T-helper 17 cell (primary cell): ENCODE measurements around the gene CASTOR2. TPM values are rescaled to one million over a fixed set of nuclear protein-coding genes. Genes with fewer than 3 reads are reported as not detected.

Experiments used
- ATAC-seq: fragments of 150-1000 bp; cut with Tn5 transposase; 2 replicates; pipeline ENCODE4 v1.10.0; 2021; ENCODE audit warnings: mild to moderate bottlenecking, moderate library complexity
- DNase-seq, 3 donors: peaks; one replicate each; pipeline versions ENCODE4 v3.0.0 to v3.0.0-alpha.2; 2020 to 2021
- H3K9me3 ChIP-seq: one replicate; pipeline ENCODE4 v1.7.0; 2013; ENCODE audit warnings: low read length, mild to moderate bottlenecking; ENCODE audit not compliant: control insufficient read depth, poor library complexity, severe bottlenecking
- H3K27ac Mint-ChIP-seq: one replicate; pipeline ENCODE4 v1.8.0; 2022; ENCODE audit warnings: mild to moderate bottlenecking, moderate library complexity, mixed read lengths
- H3K27me3 Mint-ChIP-seq: one replicate; pipeline ENCODE4 v1.8.0; 2022; ENCODE audit warnings: mixed read lengths
- H3K36me3 Mint-ChIP-seq: one replicate; pipeline ENCODE4 v1.8.0; 2022; ENCODE audit warnings: low read depth, mixed read lengths
- H3K4me1 Mint-ChIP-seq: one replicate; pipeline ENCODE4 v1.8.0; 2022; ENCODE audit warnings: mild to moderate bottlenecking, mixed read lengths
- H3K4me3 Mint-ChIP-seq: one replicate; pipeline ENCODE4 v1.8.0; 2022; ENCODE audit warnings: mild to moderate bottlenecking, moderate library complexity, mixed read lengths
- total RNA-seq, 4 donors: library from RNA in 2 of 4; stranded (reverse) in 2 of 4; gene quantifications; one replicate each; pipeline ENCODE4 v1.2.3 and lab custom pipeline; 2022 to 2026

CASTOR2 gene
- total RNA-seq, 2 donors from 2014 or later = 5.5 to 7.0 TPM

DNA sequence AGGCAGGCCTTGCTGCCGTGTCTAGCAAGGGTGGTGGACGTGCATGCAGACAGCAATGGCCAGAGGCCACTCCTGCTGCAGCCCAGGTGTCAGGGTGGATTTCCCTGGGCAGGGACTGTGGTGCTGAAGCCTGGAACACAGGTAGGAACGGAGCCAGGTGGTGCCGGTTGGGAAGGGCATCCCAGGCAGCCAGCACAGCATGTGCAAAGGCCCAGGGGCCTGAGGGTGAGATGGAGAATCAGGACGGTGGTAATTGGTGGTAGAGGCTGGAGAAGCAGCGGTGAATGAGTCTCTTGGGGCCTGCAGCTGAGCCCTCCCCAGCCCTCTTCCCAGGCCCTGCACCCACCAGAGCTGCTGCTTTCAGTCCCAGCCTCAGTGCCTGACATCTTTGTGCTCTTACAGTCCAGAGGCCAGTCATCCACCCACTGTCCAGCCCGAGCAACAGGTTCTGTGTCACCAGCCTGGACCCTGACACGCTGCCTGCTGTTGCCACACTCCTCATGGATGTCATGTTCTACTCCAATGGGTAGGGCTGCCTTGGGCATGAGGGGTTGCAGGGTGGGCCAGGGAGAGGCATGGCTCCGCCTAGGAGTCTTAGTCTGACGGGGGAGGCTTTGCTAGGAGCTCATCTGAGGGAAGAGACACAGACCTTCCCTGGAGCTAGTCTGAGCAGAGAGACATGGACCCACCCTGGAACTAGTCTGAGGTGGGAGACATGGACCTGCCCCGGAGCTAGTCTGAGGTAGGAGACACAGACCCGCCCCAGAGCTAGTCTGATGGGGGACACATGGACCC, 54.3 kb downstream of the CASTOR2 start:
- no peaks in the 10 kb centered on the region for H3K9me3 ChIP-seq
- Mint-ChIP-seq H3K27me3 (no peaks in the 10 kb centered on the region), H3K4me1 (no peaks in the 10 kb centered on the region), H3K27ac (no peak overlapping the region), H3K36me3 (peaks cover 3% of the 10 kb centered on the region), H3K4me3 (no peak overlapping the region)
- ATAC-seq (no peak), DNase-seq (no peak)

- no peak overlapping the region for H3K27ac Mint-ChIP-seq
- no peaks in the 10 kb centered on the region for H3K4me1 Mint-ChIP-seq
- H3K36me3 Mint-ChIP-seq = peaks cover 3% of the 10 kb centered on the region
- H3K27me3 Mint-ChIP-seq = no peaks in the 10 kb centered on the region
- no peak overlapping the region for H3K4me3 Mint-ChIP-seq
- DNase-seq = no peak
- no peaks in the 10 kb centered on the region for H3K9me3 ChIP-seq
- no peak for ATAC-seq
Measured at GRCh38 chr7:75019800-75020199, 55.3 kb downstream of the CASTOR2 start.

DNA sequence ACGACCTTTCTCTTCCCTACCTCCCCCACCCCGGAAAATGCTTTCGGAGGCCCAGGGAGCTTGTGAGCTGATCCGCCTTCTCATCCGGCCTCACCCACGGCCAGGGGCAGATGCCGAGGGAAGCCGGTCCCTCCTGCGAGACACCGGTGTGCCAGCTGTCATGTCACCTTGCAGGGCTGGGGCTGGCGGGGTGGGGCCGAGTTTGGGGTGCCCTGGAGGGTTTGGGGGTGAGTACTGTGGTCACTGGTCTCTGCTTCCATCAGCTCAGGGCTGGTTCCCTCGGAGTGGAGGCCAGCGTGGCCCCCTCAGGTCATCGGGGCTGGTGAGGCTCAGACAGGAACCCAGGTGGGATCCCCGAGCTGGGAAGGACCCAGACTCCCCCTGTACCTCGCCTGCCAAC, 60.4 kb downstream of the CASTOR2 start:
- H3K27me3 Mint-ChIP-seq = no peaks in the 10 kb centered on the region
- H3K27ac Mint-ChIP-seq = no peak overlapping the region

GRCh38 chr7:75028299-75028698, 63.8 kb downstream of the CASTOR2 start:
- Mint-ChIP-seq H3K27me3 (no peaks in the 10 kb centered on the region), H3K4me3 (no peak overlapping the region), H3K27ac (no peak overlapping the region), H3K4me1 (peaks cover 2% of the 10 kb centered on the region), H3K36me3 (peaks cover 2% of the 10 kb centered on the region)
- DNase-seq = no peak
- no peaks in the 10 kb centered on the region for H3K9me3 ChIP-seq
- ATAC-seq = no peak

More for the DNA sequence above, 60.4 kb downstream of the CASTOR2 start:
- Mint-ChIP-seq H3K4me1 (peaks cover 2% of the 10 kb centered on the region), H3K36me3 (no peaks in the 10 kb centered on the region), H3K4me3 (no peak overlapping the region)
- no peak for ATAC-seq
- DNase-seq = no peak
- no peaks in the 10 kb centered on the region for H3K9me3 ChIP-seq

DNA sequence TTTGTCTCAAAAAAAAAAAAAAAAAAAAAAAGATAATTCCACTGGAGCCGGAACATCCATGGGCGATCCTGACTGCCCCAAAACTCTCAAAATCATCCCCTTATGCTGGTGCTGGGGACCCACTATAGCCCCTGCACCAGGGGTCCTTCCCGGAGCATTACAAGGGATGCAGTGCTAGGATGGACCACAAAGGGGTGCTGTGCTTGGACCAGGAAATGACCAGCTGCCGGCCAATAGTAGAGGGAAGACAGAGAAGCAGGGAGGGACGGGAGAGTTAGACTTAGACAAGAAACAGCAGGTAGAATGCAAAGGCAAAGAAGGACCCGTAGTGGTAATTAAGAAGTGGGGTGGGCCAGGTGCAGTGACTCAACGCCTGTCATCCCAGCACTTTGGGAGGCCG, 68.6 kb downstream of the CASTOR2 start:
- H3K9me3 ChIP-seq = no peaks in the 10 kb centered on the region

GRCh38 chr7:75033826-75034225, 69.3 kb downstream of the CASTOR2 start:
- ATAC-seq (no peak), DNase-seq (no peak)
- H3K4me3 Mint-ChIP-seq = no peak overlapping the region
- H3K27ac Mint-ChIP-seq = no peak overlapping the region
- H3K36me3 Mint-ChIP-seq = peaks cover 2% of the 10 kb centered on the region
- no peaks in the 10 kb centered on the region for H3K27me3 Mint-ChIP-seq
- H3K4me1 Mint-ChIP-seq = no peaks in the 10 kb centered on the region
- H3K9me3 ChIP-seq = no peaks in the 10 kb centered on the region

More for the DNA sequence above, 68.6 kb downstream of the CASTOR2 start:
- no peak overlapping the region for H3K27ac Mint-ChIP-seq
- ATAC-seq = no peak
- no peaks in the 10 kb centered on the region for H3K27me3 Mint-ChIP-seq
- peaks cover 2% of the 10 kb centered on the region for H3K36me3 Mint-ChIP-seq
- DNase-seq = no peak
- H3K4me3 Mint-ChIP-seq = no peak overlapping the region
- no peaks in the 10 kb centered on the region for H3K4me1 Mint-ChIP-seq

DNA sequence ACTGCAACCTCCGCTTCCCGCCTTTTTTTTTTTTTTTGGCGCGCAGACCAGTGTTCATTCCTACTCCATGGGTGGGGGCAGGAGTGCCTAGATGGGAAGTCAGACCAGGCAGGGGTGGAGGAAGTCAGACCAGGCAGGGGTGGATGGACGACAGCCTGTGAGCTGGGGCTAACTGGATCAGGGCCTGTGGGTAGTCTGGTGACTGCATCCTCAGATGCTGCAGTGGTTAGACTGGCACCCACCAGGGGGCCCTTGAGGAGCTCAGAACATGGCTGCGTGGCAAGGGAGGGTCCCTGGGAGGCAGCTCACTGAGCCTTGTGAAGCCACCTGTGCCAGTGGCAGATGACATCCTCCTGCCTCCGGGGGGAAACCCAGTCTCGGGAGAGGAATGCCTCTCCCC, 74.0 kb downstream of the CASTOR2 start:
- H3K27me3 Mint-ChIP-seq = no peaks in the 10 kb centered on the region
- DNase-seq = no peak
- no peak overlapping the region for H3K4me3 Mint-ChIP-seq
- no peak for ATAC-seq
- H3K36me3 Mint-ChIP-seq = peaks cover 2% of the 10 kb centered on the region
- no peaks in the 10 kb centered on the region for H3K4me1 Mint-ChIP-seq
- no peak overlapping the region for H3K27ac Mint-ChIP-seq
- H3K9me3 ChIP-seq = no peaks in the 10 kb centered on the region

DNA sequence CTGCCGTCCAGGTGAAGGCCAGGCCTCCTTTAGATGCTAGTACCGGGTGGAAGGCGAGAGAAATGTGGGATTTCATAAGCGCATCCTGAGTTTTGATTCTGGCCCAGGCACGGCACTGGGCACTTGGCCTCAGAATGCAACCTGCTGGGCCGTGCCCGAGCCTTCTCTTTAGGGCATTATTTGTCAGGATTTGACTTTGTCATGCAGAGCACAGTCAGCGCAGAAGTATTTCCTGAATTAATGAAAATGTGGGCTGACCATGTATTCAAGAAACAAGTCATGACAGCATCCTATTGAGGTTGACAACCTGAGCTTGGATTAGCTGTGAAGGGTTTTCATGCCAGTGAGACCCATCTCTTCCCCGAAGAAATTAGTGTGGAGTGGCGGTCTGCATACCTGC, 74.7 kb downstream of the CASTOR2 start:
- H3K36me3 Mint-ChIP-seq = peaks cover 2% of the 10 kb centered on the region
- ATAC-seq (no peak), DNase-seq (no peak)

GRCh38 chr7:75039709-75040108, 75.2 kb downstream of the CASTOR2 start:
- H3K27ac Mint-ChIP-seq = no peak overlapping the region

More for the DNA sequence above, 74.7 kb downstream of the CASTOR2 start:
- Mint-ChIP-seq H3K4me1 (no peaks in the 10 kb centered on the region), H3K27me3 (no peaks in the 10 kb centered on the region), H3K4me3 (no peak overlapping the region), H3K27ac (no peak overlapping the region)
- no peaks in the 10 kb centered on the region for H3K9me3 ChIP-seq

DNA sequence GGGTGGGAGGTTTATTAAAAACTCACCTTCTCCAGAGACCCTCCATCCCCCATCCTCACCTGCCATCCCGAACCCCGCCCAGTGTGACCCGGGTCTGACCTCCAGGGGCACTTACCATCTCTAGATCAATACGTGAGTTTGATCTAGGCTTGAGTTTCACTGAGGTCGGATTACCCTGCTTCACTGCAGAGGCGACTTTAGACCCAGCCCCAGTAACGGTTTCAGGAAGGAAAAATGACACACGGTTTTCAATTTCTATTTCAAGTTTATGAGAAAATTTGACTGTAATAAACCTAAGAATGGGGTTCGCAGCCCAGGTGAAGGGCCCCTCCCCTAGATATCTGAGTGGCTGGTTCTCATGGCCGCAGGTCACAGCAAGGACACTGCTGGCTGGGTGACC, 76.0 kb downstream of the CASTOR2 start:
- H3K27ac Mint-ChIP-seq = no peak overlapping the region
- DNase-seq (no peak), ATAC-seq (no peak)
- H3K27me3 Mint-ChIP-seq = no peaks in the 10 kb centered on the region
- H3K4me1 Mint-ChIP-seq = no peaks in the 10 kb centered on the region
- H3K4me3 Mint-ChIP-seq = no peak overlapping the region
- H3K36me3 Mint-ChIP-seq = peaks cover 2% of the 10 kb centered on the region
- no peaks in the 10 kb centered on the region for H3K9me3 ChIP-seq

More at GRCh38 chr7:75039709-75040108, 75.2 kb downstream of the CASTOR2 start:
- no peaks in the 10 kb centered on the region for H3K9me3 ChIP-seq
- DNase-seq = no peak
- Mint-ChIP-seq H3K27me3 (no peaks in the 10 kb centered on the region), H3K36me3 (peaks cover 2% of the 10 kb centered on the region), H3K4me1 (no peaks in the 10 kb centered on the region), H3K4me3 (no peak overlapping the region)
- ATAC-seq = no peak

DNA sequence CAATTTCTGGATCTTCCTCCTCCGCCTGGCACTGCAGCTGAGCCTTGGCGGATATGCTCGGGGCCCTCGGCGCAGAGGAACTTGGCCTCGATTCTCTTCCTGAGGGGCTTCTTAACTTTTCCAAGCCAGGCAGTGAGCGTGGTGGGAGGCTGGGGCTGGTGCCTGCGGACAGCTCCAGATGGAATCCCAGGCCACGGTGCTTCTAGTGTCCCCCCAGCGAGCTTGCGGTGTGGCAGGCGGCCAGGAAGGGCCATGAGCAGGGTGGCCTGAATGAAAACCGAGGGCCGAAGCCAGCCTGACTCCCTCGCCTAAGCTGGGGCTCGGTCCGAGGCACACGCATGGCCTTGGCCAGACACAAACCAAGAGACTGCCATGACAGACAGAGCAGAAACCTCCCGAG, 77.8 kb downstream of the CASTOR2 start:
- DNase-seq (no peak), ATAC-seq (no peak)
- Mint-ChIP-seq H3K27ac (no peak overlapping the region), H3K36me3 (peaks cover 2% of the 10 kb centered on the region), H3K4me1 (no peaks in the 10 kb centered on the region), H3K27me3 (no peaks in the 10 kb centered on the region), H3K4me3 (no peak overlapping the region)
- no peaks in the 10 kb centered on the region for H3K9me3 ChIP-seq

- no peaks in the 10 kb centered on the region for H3K27me3 Mint-ChIP-seq
- no peaks in the 10 kb centered on the region for H3K9me3 ChIP-seq
- H3K27ac Mint-ChIP-seq = no peak overlapping the region
- DNase-seq (no peak), ATAC-seq (no peak)
- no peak overlapping the region for H3K4me3 Mint-ChIP-seq
- H3K4me1 Mint-ChIP-seq = no peaks in the 10 kb centered on the region
- H3K36me3 Mint-ChIP-seq = peaks cover 2% of the 10 kb centered on the region
Measured at GRCh38 chr7:75042831-75043703, 78.6 kb downstream of the CASTOR2 start.

DNA sequence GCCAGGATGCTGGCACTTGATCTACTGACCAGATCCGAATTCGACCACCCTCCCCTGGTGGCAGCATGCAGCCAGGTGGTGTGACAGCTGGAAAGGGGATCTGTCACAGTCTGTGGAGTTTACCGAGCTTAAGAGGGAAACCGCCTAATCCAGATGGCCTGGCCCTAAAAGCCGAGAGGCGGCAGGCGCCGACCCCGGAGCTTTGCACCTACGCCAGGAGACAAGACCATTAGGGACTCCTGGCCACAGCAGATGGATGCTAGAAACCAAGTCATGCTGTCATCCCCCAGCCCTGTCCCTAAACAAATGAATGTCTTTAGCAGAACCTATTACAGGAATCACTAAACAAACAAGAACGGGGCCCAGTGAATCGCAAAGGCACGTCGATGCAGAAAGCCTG, 81.4 kb downstream of the CASTOR2 start:
- Mint-ChIP-seq H3K4me3 (no peak overlapping the region), H3K27ac (no peak overlapping the region), H3K27me3 (no peaks in the 10 kb centered on the region), H3K4me1 (no peaks in the 10 kb centered on the region), H3K36me3 (peaks cover 2% of the 10 kb centered on the region)
- ATAC-seq (no peak), DNase-seq (no peak)
- H3K9me3 ChIP-seq = no peaks in the 10 kb centered on the region
